Left kidney (tissue), 2 donors: Measurements from ENCODE around the gene ELMO1. TPM values are rescaled to one million over a fixed set of nuclear protein-coding genes. Genes with fewer than 3 reads are reported as not detected.

ENCODE experiments used
- DNase-seq: peaks from one replicate; pipeline ENCODE4 v3.0.0-alpha.2; 2013
- polyA plus RNA-seq: library from polyadenylated mRNA; unstranded; fragments of 120-200 nt; gene quantifications from one replicate; pipeline ENCODE4 v1.2.1, GENCODE V29; 2013; ENCODE audit not compliant: insufficient read length

The ELMO1 gene
- polyA plus RNA-seq, 1 donor = 9.8 TPM

DNA sequence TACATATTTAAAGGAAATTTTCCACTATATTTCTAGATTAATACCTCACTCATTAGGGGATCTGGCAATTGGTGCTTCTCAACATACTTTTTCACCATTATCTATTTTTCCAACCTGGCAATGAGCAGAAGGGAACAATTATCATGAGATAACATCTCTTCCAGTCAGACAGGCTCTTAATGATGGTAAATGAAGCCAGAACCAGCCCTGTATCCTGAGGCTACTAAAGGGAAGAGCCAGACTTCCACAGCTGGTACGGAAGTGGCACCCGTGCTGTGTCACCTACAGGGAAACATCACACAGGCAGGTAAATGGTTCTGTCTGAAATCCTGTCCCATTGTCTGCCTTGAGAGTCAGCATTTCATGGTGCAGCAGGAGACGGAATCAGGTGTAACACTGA is 75.9 kb downstream of the ELMO1 start:
- DNase-seq = no peak

DNA sequence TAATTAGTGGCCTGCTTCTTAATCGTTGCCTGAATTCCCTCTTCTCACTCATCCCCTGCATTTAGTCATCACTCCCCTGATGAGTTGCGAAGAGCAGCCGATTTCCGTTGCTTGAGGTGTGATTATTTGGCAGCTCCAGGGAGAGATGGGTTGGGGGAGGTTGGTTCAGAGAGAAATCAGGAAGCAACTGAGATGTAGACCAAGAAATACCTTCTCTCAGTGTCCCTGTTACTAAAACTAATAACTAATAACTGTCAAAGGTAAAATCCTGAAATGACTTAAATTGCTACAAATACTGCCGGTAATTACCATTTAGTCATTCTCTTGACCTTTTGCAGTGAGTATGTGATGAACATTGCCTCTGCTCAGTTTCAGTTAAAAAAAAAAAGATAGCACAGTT is 76.9 kb downstream of the ELMO1 start:
- no peak for DNase-seq

DNA sequence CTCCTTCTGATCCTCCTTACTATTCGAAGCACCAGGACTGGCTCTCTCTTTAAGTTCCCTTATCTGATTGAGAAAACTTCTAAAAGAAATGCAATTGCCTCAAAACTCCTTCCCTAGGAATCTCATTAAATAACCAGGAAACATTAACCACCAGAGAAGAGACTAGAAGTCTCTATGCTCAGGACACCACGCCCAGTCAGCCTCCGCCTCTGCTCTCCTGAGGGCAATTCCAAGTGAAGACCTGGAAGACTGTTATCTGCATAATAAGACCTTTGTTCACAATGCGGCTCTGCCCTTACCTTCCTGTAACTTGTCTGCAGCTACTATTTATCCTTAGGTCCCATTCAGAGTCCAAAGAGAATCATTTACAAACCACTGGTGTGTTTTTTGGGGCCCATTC is 78.8 kb downstream of the ELMO1 start:
- DNase-seq = no peak

DNA sequence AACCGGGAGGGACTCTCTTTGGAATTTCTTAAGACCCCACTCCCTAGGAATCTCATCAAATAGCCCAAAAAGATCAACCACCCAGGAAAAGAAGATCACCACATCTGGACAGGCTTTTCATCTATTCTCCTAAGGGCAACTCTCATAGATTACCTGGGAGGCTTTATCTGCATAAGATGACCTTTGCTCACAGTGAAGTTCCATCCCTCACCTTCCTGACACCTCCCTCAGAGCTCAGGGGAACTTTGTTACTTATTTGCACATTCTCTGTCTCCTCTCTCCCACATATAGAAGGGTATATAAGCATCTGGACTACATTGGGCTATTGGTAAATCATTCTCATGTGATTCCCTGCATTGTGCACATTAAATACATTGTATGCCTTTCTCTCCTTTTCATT is 80.1 kb downstream of the ELMO1 start:
- DNase-seq = no peak

DNA sequence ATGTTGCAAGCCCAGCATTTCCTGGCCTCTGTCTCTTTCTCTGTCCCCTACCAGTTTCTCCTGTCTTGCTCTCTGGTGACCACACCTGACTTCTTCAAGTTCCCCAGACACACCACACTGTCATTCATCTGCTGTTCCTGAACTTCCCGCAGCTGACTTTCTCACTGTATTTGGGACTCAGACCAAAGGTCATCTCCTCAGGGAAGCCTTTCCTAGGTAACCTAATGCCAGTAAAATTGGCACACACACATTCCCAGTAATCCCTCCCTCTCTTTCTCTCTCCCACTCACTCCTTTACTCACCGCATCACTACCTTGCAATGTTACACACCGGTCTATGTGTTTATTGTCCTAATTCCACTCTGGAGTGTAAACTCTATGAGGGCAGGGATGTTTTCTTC is 81.7 kb downstream of the ELMO1 start:
- DNase-seq = no peak

DNA sequence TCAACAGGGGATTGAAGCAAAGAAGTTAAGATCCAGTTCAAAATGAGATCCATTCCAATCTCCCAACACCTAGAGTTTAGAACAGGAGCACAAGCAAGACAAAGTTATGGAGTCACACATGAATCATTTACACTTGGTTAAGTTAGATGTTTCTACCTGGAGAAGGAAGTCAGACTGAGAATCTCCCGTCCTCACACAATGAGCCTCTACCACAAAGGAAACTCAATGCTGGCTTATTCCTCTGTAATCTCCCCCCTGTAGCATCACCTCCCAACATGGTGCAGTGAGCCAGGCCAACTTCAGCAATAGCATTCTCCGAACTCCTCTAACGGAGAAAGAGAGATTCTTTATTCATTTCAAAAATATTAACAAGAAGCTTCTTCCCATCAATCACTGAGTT is 82.2 kb downstream of the ELMO1 start:
- DNase-seq = no peak

DNA sequence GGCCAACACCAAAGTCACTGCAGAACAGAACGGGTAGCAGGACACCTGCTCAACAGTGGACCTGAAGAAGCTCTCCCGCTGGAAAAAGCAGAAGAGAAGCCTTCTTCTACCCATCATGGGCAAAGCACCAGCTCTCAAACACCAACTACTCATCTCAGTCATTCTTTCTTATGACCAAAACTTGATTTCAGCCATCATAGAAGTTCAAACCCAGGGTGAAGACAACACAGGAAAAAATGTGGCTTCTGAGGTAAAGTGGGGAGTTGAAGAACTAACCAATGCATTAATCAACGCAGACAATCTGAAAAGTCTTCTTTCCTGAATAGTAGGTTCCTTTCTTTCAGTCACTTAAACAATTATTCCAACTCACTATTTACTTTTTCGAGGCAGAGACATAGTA is 83.3 kb downstream of the ELMO1 start:
- DNase-seq = no peak

DNA sequence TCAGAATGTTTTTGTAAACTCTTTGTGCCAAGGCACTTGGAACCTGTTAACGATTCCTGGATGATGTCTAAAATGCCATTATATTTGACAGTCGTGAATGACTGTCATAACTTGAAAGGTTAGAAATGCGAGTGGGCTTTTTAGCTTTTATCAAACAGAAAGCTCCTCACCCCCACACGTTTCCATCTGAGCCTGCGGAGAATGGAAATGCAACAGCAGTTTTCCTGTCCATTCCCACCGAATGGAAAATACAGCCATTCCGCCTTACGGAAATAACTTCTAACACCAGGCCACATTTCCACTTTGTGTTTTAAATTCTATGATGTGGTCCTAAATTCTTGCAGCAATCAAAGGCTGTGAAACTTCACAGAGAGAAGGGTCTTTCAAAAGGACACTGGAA is 83.8 kb downstream of the ELMO1 start:
- no peak for DNase-seq

DNA sequence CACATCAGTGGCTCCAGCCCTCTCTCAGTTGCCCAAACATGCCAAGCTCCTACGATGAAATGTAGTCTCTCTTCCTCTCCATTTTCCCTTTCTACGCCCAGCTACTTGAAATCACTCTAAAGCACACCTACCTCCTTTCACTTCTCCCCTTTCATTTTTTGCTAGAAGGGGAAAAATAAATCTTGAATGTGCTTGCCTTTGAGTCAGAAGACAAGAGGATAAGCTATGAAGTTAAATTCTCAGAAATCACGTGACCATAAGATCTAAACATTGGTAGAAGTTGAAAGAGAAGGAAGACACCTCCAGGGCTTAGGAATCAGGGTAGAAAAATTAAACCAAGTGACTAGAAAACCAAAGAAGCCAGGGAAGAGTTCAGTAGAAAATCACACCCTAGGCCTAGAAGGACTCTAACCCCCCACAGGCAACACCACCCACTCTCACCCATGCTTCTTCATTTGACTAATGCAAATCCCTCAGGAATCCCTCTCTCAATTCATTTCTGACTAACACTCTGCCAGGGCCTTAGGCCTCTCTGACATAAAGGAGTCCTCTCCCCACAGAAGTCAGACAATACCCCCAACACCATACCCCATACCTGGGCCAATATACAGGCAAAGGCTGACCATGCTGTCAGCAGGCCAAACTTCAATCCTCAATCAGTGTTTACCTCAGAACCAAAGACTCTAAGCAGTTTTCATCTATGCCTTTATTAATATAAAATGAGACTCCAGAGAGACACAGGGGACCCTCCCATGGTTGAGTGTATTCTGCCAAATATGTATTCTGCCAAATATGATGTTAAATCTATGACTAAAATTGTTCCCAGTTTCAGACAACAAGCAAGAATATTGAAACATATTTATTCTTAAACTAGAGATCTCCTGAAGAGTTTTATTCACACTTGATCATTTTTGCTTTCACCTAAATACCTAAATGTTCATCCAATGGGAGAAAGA is 84.8 kb downstream of the ELMO1 start:
- no peak for DNase-seq

DNA sequence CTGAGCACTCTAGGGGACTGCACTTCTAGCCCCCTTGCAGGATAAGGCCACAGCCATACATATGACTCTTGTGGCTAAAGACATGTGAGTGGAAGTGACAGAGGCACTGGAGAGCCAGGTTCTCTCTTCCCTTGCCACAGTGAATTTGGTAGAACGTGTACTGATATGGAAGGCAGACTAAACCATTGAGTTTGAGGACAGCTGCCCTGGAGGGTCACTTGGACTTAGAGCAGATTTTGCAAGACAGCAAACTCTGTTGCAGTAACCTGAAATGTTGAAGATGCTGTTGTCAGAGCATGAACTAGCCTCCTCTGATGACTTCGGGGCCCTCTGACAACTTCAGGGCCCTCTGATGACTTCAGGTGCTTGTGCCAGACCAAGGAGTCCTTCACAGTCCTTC is 85.9 kb downstream of the ELMO1 start:
- DNase-seq = no peak

DNA sequence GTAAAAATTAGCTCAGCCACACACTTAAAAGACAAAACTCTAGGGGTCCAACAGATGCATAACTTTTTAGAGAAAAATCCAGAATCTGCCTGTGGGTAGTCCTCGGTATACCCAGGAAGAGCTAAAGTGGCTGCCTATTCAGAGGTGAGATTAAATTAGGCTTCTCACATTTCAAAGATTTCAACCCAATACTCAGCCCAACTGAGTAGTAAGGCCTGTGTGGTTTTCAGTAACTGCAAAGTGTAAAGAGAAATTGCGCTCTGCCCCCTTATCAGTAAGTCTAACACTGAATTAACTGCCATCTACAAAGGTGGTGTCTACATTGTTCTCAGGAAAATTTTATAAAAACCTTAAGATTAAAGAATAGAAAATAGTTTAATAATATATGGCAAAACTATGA is 88.2 kb downstream of the ELMO1 start:
- no peak for DNase-seq

DNA sequence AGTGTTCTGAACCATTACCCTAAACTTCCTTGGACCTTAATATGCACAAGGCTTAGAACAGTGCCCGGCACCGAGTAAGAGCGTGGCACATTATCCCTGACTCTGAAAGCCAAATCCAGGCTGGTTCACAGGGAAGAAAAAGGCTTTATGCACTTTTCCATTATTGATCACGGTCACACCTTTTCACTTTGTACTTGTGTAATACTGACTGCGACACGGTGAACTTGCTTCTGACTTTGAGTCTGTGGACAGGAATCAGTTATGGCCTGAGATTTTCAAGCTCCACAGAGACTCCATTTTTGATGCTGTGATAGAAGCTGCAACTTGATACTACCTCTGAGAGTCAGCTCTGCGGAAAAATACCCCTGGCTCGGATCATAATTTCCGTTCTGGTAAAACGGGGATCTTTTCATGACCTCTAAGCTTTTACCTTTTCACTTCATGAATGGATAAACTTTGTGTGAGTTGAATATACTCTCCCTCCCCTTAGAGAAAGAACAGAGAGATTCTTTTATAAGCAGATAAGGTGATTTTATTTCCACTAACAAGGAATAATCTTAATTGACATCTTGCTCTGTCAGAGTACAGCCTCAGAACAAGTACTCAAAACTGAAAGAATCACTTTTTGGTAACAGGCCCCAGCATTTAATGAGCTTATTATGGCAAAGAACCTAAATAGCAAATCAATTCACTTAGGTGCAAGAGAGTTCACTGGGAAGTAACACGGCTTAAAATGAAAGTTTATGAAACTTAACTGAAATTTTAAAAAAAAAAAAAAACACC is 88.8 kb downstream of the ELMO1 start:
- DNase-seq = no peak

DNA sequence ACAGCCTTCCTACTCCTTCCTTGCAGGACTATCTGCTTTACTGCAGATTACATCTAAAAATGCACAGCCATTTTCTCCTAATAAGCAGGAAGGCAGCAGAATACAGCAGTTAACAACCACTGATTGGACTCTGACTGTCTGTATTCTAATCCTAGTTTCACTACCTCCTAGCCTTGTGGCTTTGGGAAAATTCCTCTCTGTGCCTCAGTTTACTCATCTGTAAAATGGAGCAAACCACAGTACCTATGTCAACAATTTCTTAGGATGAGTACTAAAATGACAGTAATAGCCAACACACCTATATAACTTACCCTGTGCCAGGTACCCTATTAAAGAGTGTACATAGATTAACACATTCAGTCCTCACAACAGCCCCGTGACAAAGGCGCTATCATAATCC is 89.5 kb downstream of the ELMO1 start:
- no peak for DNase-seq

DNA sequence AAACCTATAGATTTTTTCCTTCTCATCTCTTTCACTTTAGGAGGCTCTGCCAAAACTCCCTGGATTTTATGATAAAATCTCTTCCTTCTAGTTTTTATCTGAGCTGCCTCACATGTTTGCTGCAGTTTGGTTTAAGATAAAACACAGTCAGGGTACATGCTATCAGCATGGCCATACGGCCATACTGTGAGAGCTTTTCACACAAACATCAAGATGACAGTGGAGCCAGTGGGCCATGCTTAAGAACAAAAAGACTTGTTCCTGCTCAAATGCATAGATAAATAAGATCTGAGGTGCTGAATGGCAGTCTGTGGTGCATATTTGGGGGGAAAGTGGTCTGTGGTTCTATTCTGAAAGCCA is 91.0 kb downstream of the ELMO1 start:
- no peak for DNase-seq

DNA sequence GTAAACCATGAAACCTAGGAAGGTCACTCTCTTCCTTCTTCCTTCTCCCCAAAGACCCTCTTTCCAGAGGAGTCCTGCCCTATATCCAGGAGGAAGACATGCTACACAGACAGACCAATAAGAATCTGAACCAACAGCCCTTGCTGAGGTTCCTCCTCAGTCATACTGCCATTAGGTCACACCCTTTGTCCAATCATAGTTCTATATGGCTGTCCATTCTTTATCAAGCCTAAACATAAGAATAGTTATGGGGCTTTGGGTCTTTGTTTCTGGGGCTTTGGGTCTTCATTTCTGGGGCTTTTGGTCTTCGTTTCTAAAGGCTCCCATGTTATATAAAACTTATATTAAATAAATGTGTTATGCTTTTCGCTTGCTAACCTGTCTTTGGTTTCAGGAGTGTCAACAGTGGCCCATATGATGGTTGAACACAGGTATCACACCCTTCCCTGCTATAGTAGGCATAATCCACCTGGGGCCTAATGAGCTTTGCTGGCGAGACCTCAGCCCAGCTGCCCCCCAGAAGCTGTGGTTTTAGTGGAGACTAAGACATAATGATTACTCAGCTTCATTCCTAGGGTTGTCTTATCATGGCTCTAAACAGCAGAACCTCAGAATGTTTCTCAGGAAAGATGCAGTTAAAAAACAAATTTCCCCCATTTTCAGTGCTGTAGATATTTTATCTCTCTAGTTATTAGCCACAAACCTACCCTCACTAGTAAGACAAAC is 91.6 kb downstream of the ELMO1 start:
- no peak for DNase-seq

DNA sequence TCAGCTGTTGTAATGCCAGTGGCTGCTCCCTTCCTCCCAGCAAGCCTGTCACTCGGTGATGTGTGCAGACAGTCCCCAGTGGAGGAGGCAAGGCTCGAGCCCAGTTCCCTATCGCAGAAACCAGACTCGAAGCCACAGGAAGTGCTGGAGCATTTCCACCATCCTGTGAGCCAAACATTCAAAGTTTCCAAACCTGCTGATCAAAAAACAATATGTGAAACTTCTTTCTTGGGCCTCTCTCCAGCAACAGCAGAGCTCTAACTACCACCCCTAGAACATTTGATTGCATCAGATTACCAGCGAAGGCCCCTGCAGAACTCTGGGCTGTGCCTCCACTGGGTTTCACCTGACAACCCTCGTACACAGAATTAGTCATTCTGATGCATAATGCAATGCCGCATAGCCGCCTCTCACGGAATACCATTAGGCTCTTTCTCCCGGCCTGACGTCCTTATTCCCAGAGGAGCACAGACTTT is 94.0 kb downstream of the ELMO1 start:
- DNase-seq = no peak

DNA sequence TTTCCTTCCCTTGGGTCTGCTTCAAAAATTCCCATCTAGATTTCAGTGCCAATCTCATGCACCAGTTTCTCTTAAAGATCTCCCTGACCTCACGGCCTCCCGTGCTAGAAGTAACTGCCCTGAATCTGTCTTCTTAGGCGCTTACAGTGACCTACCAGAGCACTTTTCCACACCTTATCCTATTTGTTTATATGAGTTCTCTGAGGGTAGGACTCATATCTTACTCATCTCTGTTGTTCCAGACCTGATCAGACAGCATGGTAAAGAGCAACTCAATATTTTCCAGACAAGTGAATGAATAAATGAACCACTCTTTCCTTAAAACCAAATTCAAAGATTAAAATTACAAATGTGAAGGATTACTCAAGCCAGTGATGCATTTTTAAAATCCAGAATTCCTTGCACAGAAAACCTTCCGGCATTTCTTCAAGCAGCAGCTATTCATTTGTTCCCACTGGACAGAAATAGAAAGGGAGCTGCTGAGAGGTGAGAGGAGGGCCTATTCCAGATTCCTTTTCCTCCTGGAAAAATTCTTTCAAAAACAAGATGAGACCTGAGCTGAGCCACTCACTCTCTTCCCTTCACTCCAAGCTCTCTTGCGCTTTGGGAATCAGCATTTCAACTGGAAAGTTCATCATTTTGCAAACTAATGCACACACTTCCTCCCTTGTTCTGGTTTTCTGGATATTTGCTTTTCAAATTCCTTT is 94.6 kb downstream of the ELMO1 start:
- DNase-seq = no peak

DNA sequence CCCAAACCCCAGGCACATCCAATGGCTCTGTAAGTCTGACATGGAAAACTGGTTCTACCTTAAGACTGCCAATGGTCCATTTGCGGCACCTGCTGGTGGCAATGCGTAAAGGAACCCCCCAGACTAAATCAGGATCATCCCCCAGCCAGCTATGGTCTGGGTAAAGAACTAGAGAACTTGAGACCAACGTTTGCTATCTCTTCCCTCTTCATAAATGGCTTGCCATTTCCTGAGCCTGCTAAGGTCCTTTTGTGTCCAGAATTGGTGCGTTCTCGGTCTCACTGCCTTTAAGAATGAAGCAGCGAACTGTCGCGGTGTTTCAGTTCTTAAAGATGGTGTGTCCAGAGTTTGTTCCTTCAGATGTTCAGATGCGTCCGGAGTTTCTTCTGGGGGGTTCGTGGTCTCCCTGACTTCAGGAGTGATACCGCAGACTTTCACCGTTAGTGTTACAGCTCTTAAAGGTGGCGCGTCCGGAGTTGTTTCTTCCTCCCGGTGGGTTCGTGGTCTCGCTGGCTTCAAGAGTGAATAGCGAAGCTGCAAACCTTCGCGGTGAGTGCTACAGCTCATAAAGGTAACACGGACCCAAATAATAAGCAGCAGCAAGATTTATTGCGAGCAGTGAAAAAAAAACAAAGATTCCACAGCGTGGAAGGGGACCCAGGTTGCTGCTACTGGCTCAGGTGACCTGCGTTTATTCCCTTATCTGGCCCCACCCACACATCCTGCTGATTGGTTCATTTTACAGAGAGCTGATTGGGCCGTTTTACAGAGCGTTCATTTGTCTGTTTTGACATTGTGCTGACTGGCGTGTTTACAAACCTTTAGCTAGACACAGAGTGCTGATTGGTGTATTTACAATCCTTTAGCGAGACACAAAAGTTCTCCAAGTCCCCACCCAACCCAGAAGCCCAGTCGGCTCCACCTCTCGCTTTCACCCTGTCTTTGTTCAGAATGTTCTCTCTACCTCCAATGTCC is 95.4 kb downstream of the ELMO1 start:
- DNase-seq = no peak

DNA sequence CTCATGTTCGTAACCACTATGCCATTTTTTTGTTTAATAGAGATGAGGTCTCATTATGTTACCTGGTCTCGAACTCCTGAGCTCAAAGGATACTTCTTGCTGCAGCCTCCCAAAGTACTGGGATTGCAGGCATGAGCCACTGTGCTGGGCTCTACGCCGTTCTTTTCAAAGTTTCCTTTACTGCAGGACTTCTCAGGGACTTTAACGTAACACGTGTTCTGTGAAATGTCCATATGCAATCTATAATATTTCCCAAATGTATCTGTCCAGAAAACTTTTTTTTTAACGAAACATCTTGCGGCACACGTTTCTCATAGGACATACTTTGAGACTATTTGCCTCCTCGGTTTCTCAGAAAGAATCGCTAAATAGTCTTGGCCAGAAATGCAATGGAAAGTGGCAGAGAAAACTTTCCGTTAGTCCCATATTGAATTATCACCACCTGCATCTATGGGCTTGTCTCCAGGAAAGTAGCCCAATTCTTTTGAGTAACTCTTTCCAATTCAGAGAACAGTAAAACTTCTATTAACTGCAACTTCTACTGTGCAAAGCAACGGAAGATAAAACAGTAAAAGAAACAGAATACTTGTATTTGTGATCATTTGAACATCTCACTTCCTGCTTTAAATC is 96.3 kb downstream of the ELMO1 start:
- no peak for DNase-seq

DNA sequence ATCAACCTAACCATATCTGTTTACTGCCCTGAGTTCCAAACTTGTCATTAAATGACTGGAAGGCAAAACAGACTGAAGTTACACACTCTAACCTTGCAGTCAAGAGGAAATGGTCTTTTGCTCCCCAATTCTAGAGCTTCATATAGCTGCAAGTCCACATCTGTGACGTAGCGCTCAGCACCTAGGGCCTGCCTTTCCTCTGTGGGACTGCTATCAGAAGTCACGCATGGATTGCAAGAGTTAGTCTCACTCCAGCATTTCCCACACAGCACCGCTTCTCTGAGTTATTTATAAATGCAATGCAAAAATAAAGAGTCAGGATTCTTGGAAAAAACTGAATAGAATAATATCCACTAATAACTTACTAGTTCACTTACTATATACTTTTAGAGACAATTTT is 96.9 kb downstream of the ELMO1 start:
- no peak for DNase-seq
